ENCODE data around the gene FAM120B.
"Not testable (repeated sequence)": the region's sequence is repeated elsewhere in the genome, so short reads cannot be mapped to it uniquely, and the experiment has no call there.

The FAM120B gene

GRCh38 chr6:170344631-170345576 lies 38.3 kb downstream of the FAM120B start:
- Histone ChIP-seq H3K9ac (ENCODE audit: low read length in 2 of 2) (no peak overlapping the region), H3K36me3 (ENCODE audit: control insufficient read depth in 2 of 2, insufficient read depth in 2 of 2, low read length in 2 of 2) (peaks cover 21 to 27% of the 10 kb centered on the region in 2 donors), H3K4me1 (ENCODE audit: control insufficient read depth, insufficient read depth, low read length) (peaks cover 2% of the 10 kb centered on the region), H3K9me3 (ENCODE audit: control insufficient read depth in 2 of 2, low read length in 2 of 2) (no peaks in the 10 kb centered on the region), H3K27me3 (ENCODE audit: control insufficient read depth in 1 of 2, insufficient read depth in 2 of 2, low read length in 2 of 2) (no peaks in the 10 kb centered on the region), H3K4me3 (ENCODE audit: low read length in 2 of 2) (no peak overlapping the region), H3K27ac (ENCODE audit: low read length) (no peak overlapping the region)

GRCh38 chr6:170345662-170346061 lies 39.1 kb downstream of the FAM120B start:
- H3K9ac ChIP-seq (ENCODE audit: low read length in 2 of 2), result no peak overlapping the region
- no peak overlapping the region for H3K4me3 ChIP-seq (ENCODE audit: low read length in 2 of 2)
- no peaks in the 10 kb centered on the region for H3K9me3 ChIP-seq (ENCODE audit: control insufficient read depth in 2 of 2, low read length in 2 of 2)
- peaks cover 27 to 35% of the 10 kb centered on the region in 2 donors for H3K36me3 ChIP-seq (ENCODE audit: control insufficient read depth in 2 of 2, insufficient read depth in 2 of 2, low read length in 2 of 2)
- no peaks in the 10 kb centered on the region for H3K27me3 ChIP-seq (ENCODE audit: control insufficient read depth in 1 of 2, insufficient read depth in 2 of 2, low read length in 2 of 2)
- H3K27ac ChIP-seq (ENCODE audit: low read length), result no peak overlapping the region
- peaks cover 2% of the 10 kb centered on the region for H3K4me1 ChIP-seq (ENCODE audit: control insufficient read depth, insufficient read depth, low read length)

GRCh38 chr6:170346649-170347048 lies 40.1 kb downstream of the FAM120B start:
- Histone ChIP-seq H3K27ac (ENCODE audit: low read length) (no peak overlapping the region), H3K4me1 (ENCODE audit: control insufficient read depth, insufficient read depth, low read length) (peaks cover 2% of the 10 kb centered on the region), H3K9me3 (ENCODE audit: control insufficient read depth in 2 of 2, low read length in 2 of 2) (no peaks in the 10 kb centered on the region), H3K27me3 (ENCODE audit: control insufficient read depth in 1 of 2, insufficient read depth in 2 of 2, low read length in 2 of 2) (no peaks in the 10 kb centered on the region), H3K4me3 (ENCODE audit: low read length in 2 of 2) (no peak overlapping the region), H3K36me3 (ENCODE audit: control insufficient read depth in 2 of 2, insufficient read depth in 2 of 2, low read length in 2 of 2) (peaks cover 31 to 38% of the 10 kb centered on the region in 2 donors), H3K9ac (ENCODE audit: low read length in 2 of 2) (no peak overlapping the region)

GRCh38 chr6:170347091-170347490 lies 40.5 kb downstream of the FAM120B start:
- no peak overlapping the region for H3K4me3 ChIP-seq (ENCODE audit: low read length in 2 of 2)
- peaks cover 2% of the 10 kb centered on the region for H3K4me1 ChIP-seq (ENCODE audit: control insufficient read depth, insufficient read depth, low read length)
- H3K9me3 ChIP-seq (ENCODE audit: control insufficient read depth in 2 of 2, low read length in 2 of 2), result no peaks in the 10 kb centered on the region
- peaks cover 31 to 38% of the 10 kb centered on the region in 2 donors for H3K36me3 ChIP-seq (ENCODE audit: control insufficient read depth in 2 of 2, insufficient read depth in 2 of 2, low read length in 2 of 2)
- no peak overlapping the region for H3K9ac ChIP-seq (ENCODE audit: low read length in 2 of 2)
- H3K27me3 ChIP-seq (ENCODE audit: control insufficient read depth in 1 of 2, insufficient read depth in 2 of 2, low read length in 2 of 2), result no peaks in the 10 kb centered on the region
- H3K27ac ChIP-seq (ENCODE audit: low read length), result no peak overlapping the region

- Histone ChIP-seq H3K27me3 (ENCODE audit: control insufficient read depth in 1 of 2, insufficient read depth in 2 of 2, low read length in 2 of 2) (no peaks in the 10 kb centered on the region), H3K4me1 (ENCODE audit: control insufficient read depth, insufficient read depth, low read length) (peaks cover 2% of the 10 kb centered on the region), H3K9me3 (ENCODE audit: control insufficient read depth in 2 of 2, low read length in 2 of 2) (no peaks in the 10 kb centered on the region), H3K9ac (ENCODE audit: low read length in 2 of 2) (no peak overlapping the region), H3K36me3 (ENCODE audit: control insufficient read depth in 2 of 2, insufficient read depth in 2 of 2, low read length in 2 of 2) (peaks cover 28 to 33% of the 10 kb centered on the region in 2 donors), H3K27ac (ENCODE audit: low read length) (no peak overlapping the region), H3K4me3 (ENCODE audit: low read length in 2 of 2) (no peak overlapping the region)
Observed at GRCh38 chr6:170347975-170348374, 41.4 kb downstream of the FAM120B start.

GRCh38 chr6:170351456-170351855 lies 44.9 kb downstream of the FAM120B start:
- H3K27me3 ChIP-seq (ENCODE audit: control insufficient read depth in 1 of 2, insufficient read depth in 2 of 2, low read length in 2 of 2); H3K9ac ChIP-seq (ENCODE audit: low read length in 2 of 2); H3K4me1 ChIP-seq (ENCODE audit: control insufficient read depth, insufficient read depth, low read length); H3K9me3 ChIP-seq (ENCODE audit: control insufficient read depth in 2 of 2, low read length in 2 of 2); H3K27ac ChIP-seq (ENCODE audit: low read length); H3K4me3 ChIP-seq (ENCODE audit: low read length in 2 of 2): not testable (repeated sequence)
- H3K36me3 ChIP-seq (ENCODE audit: control insufficient read depth in 2 of 2, insufficient read depth in 2 of 2, low read length in 2 of 2), result peaks cover 19 to 21% of the 10 kb centered on the region in 2 donors

- H3K4me1 ChIP-seq (ENCODE audit: control insufficient read depth, insufficient read depth, low read length); H3K27me3 ChIP-seq (ENCODE audit: control insufficient read depth in 1 of 2, insufficient read depth in 2 of 2, low read length in 2 of 2); H3K9ac ChIP-seq (ENCODE audit: low read length in 2 of 2); H3K27ac ChIP-seq (ENCODE audit: low read length); H3K9me3 ChIP-seq (ENCODE audit: control insufficient read depth in 2 of 2, low read length in 2 of 2); H3K4me3 ChIP-seq (ENCODE audit: low read length in 2 of 2): not testable (repeated sequence)
- peaks cover 25 to 28% of the 10 kb centered on the region in 2 donors for H3K36me3 ChIP-seq (ENCODE audit: control insufficient read depth in 2 of 2, insufficient read depth in 2 of 2, low read length in 2 of 2)
Observed at GRCh38 chr6:170355190-170355589, 48.6 kb downstream of the FAM120B start.

GRCh38 chr6:170355661-170356060 lies 49.1 kb downstream of the FAM120B start:
- Histone ChIP-seq H3K27ac (ENCODE audit: low read length) (no peak overlapping the region), H3K9me3 (ENCODE audit: control insufficient read depth in 2 of 2, low read length in 2 of 2) (no peaks in the 10 kb centered on the region), H3K4me3 (ENCODE audit: low read length in 2 of 2) (no peak overlapping the region), H3K9ac (ENCODE audit: low read length in 2 of 2) (no peak overlapping the region), H3K27me3 (ENCODE audit: control insufficient read depth in 1 of 2, insufficient read depth in 2 of 2, low read length in 2 of 2) (no peaks in the 10 kb centered on the region), H3K4me1 (ENCODE audit: control insufficient read depth, insufficient read depth, low read length) (no peaks in the 10 kb centered on the region), H3K36me3 (ENCODE audit: control insufficient read depth in 2 of 2, insufficient read depth in 2 of 2, low read length in 2 of 2) (peaks cover 21 to 28% of the 10 kb centered on the region in 2 donors)

GRCh38 chr6:170357812-170358211 lies 51.3 kb downstream of the FAM120B start:
- no peak overlapping the region for H3K27ac ChIP-seq (ENCODE audit: low read length)

GRCh38 chr6:170358496-170358895 lies 51.9 kb downstream of the FAM120B start:
- Histone ChIP-seq H3K9me3 (ENCODE audit: control insufficient read depth in 2 of 2, low read length in 2 of 2) (no peaks in the 10 kb centered on the region), H3K36me3 (ENCODE audit: control insufficient read depth in 2 of 2, insufficient read depth in 2 of 2, low read length in 2 of 2) (peaks cover 25 to 29% of the 10 kb centered on the region in 2 donors), H3K4me3 (ENCODE audit: low read length in 2 of 2) (no peak overlapping the region), H3K9ac (ENCODE audit: low read length in 2 of 2) (no peak overlapping the region), H3K4me1 (ENCODE audit: control insufficient read depth, insufficient read depth, low read length) (no peaks in the 10 kb centered on the region), H3K27me3 (ENCODE audit: control insufficient read depth in 1 of 2, insufficient read depth in 2 of 2, low read length in 2 of 2) (no peaks in the 10 kb centered on the region), H3K27ac (ENCODE audit: low read length) (no peak overlapping the region)

More at GRCh38 chr6:170357812-170358211, 51.3 kb downstream of the FAM120B start:
- H3K9ac ChIP-seq (ENCODE audit: low read length in 2 of 2), result no peak overlapping the region
- H3K36me3 ChIP-seq (ENCODE audit: control insufficient read depth in 2 of 2, insufficient read depth in 2 of 2, low read length in 2 of 2), result peaks cover 21 to 29% of the 10 kb centered on the region in 2 donors
- H3K27me3 ChIP-seq (ENCODE audit: control insufficient read depth in 1 of 2, insufficient read depth in 2 of 2, low read length in 2 of 2), result no peaks in the 10 kb centered on the region
- no peaks in the 10 kb centered on the region for H3K9me3 ChIP-seq (ENCODE audit: control insufficient read depth in 2 of 2, low read length in 2 of 2)
- no peak overlapping the region for H3K4me3 ChIP-seq (ENCODE audit: low read length in 2 of 2)
- H3K4me1 ChIP-seq (ENCODE audit: control insufficient read depth, insufficient read depth, low read length), result no peaks in the 10 kb centered on the region

GRCh38 chr6:170360476-170360875 lies 53.9 kb downstream of the FAM120B start:
- H3K36me3 ChIP-seq (ENCODE audit: control insufficient read depth in 2 of 2, insufficient read depth in 2 of 2, low read length in 2 of 2), result peaks cover 29 to 33% of the 10 kb centered on the region in 2 donors
- H3K27me3 ChIP-seq (ENCODE audit: control insufficient read depth in 1 of 2, insufficient read depth in 2 of 2, low read length in 2 of 2), result no peaks in the 10 kb centered on the region
- no peaks in the 10 kb centered on the region for H3K9me3 ChIP-seq (ENCODE audit: control insufficient read depth in 2 of 2, low read length in 2 of 2)
- H3K4me3 ChIP-seq (ENCODE audit: low read length in 2 of 2), result no peak overlapping the region
- no peak overlapping the region for H3K9ac ChIP-seq (ENCODE audit: low read length in 2 of 2)
- no peak overlapping the region for H3K27ac ChIP-seq (ENCODE audit: low read length)
- no peaks in the 10 kb centered on the region for H3K4me1 ChIP-seq (ENCODE audit: control insufficient read depth, insufficient read depth, low read length)

Data from stomach smooth muscle (tissue), 2 donors.